ENCODE measurements around the gene MEIG1.
"Not testable (repeated sequence)": the region's sequence is repeated elsewhere in the genome, so short reads cannot be mapped to it uniquely, and the experiment has no call there.

GRCh38 chr10:14993500-14994455, 34.6 kb downstream of the MEIG1 start:
- not testable (repeated sequence) for TF ChIP-seq CTCF (conservative IDR thresholded peaks at IDR 0.05; ENCODE audit: low read length); EZH2phosphoT487 (IDR thresholded peaks at IDR 0.05; ENCODE audit: borderline replicate concordance)
